22Rv1 (cell line): ENCODE results near the gene ANK2.

ENCODE experiments used
- CTCF ChIP-seq: fragments of 450-650 bp; IDR thresholded peaks from 2 replicates; pipeline ENCODE4 v1.5.1; 2017; ENCODE audit warnings: mild to moderate bottlenecking
- ZFX ChIP-seq: fragments of 450-650 bp; IDR thresholded peaks from 2 replicates; pipeline ENCODE4 v1.6.1; 2017; ENCODE audit warnings: antibody characterized with exemption, borderline replicate concordance

- no peak for TF ChIP-seq CTCF
- TF ChIP-seq ZFX = no peak
These were observed 16.2 kb downstream of the ANK2 start for GRCh38 chr4:113065629-113066028.
